Choroid plexus epithelial cell (primary cell): ENCODE results near the gene EEA1.
A peak's percentile ranks its signal among the peaks of the same experiment; 100 is the strongest.
"Not testable (repeated sequence)": the region's sequence is repeated elsewhere in the genome, so short reads cannot be mapped to it uniquely, and the experiment has no call there.

Experiments used
- DNase-seq: peaks from one replicate; pipeline ENCODE4 v3.0.0-alpha.2; 2010; ENCODE audit warnings: low read depth
- H3K4me3 ChIP-seq: 2 replicates; pipeline ENCODE4 v1.5.1; 2011; ENCODE audit warnings: low read depth, mild to moderate bottlenecking, control low read depth, low read length, moderate library complexity
- CTCF ChIP-seq: conservative IDR thresholded peaks from 2 replicates; pipeline ENCODE4 v1.5.1; 2011; ENCODE audit warnings: low read depth, mild to moderate bottlenecking, control low read depth, inconsistent platforms, low read length, moderate library complexity

The EEA1 gene

GRCh38 chr12:92968176-92968813 is 39.2 kb upstream of the EEA1 start:
- no peak for DNase-seq
- H3K4me3 ChIP-seq = no peak overlapping the region
- TF ChIP-seq CTCF = no peak

GRCh38 chr12:92964378-92964777 is 35.3 kb upstream of the EEA1 start:
- DNase-seq, H3K4me3 ChIP-seq: not testable (repeated sequence)

- TF ChIP-seq CTCF = no peak
- no peak overlapping the region for H3K4me3 ChIP-seq
- DNase-seq = peak; percentile 53
Observed at GRCh38 chr12:92961949-92962348, 32.9 kb upstream of the EEA1 start.

- H3K4me3 ChIP-seq = no peak overlapping the region
- no peak for TF ChIP-seq CTCF
- peak; percentile 89 for DNase-seq
Observed at GRCh38 chr12:92955997-92956663, 27.0 kb upstream of the EEA1 start.

GRCh38 chr12:92953747-92954146 is 24.7 kb upstream of the EEA1 start:
- H3K4me3 ChIP-seq = no peak overlapping the region
- no peak for TF ChIP-seq CTCF
- no peak for DNase-seq

- no peak overlapping the region for H3K4me3 ChIP-seq
- TF ChIP-seq CTCF = no peak
- no peak for DNase-seq
Observed at GRCh38 chr12:92952394-92952793, 23.3 kb upstream of the EEA1 start.

GRCh38 chr12:92951006-92951405 is 21.9 kb upstream of the EEA1 start:
- no peak for TF ChIP-seq CTCF
- no peak overlapping the region for H3K4me3 ChIP-seq
- peak; percentile 27 for DNase-seq
